Activated T-helper 17 cell treated with anti-CD3 and anti-CD28 coated beads, Interleukin-2, amount 50 U/mL, for 72 hours (primary cell): Measurements from ENCODE around the gene DHRS1. TPM values are rescaled to one million over a fixed set of nuclear protein-coding genes. Genes with fewer than 3 reads are reported as not detected.
"Not testable (repeated sequence)": the region's sequence is repeated elsewhere in the genome, so short reads cannot be mapped to it uniquely, and the experiment has no call there.

ENCODE experiments used
- ATAC-seq: fragments of 150-1000 bp; cut with Tn5 transposase; replicated peaks from 2 replicates; pipeline ENCODE4 v1.10.0; 2021; ENCODE audit warnings: mild to moderate bottlenecking, moderate library complexity
- H3K27ac Mint-ChIP-seq: one replicate; pipeline ENCODE4 v1.8.0; 2022; ENCODE audit warnings: mixed read lengths
- H3K27me3 Mint-ChIP-seq: one replicate; pipeline ENCODE4 v1.8.0; 2022; ENCODE audit warnings: mixed read lengths
- H3K36me3 Mint-ChIP-seq: one replicate; pipeline ENCODE4 v1.8.0; 2022; ENCODE audit warnings: low read depth, mild to moderate bottlenecking, mixed read lengths
- H3K4me1 Mint-ChIP-seq: one replicate; pipeline ENCODE4 v1.8.0; 2022; ENCODE audit warnings: mixed read lengths
- H3K4me3 Mint-ChIP-seq: one replicate; pipeline ENCODE4 v1.8.0; 2022; ENCODE audit warnings: mild to moderate bottlenecking, mixed read lengths
- H3K9me3 Mint-ChIP-seq: one replicate; pipeline ENCODE4 v1.8.0; 2022; ENCODE audit warnings: mixed read lengths
- total RNA-seq, 2 donors: library from RNA; stranded (reverse); gene quantifications; one replicate each; pipeline ENCODE4 v1.2.3, GENCODE V29; 2022

The DHRS1 gene
- total RNA-seq, 2 donors from 2014 or later, result 12.6 to 14.2 TPM

GRCh38 chr14:24252289-24253124, 47.1 kb downstream of the DHRS1 start:
- peaks cover 22% of the 10 kb centered on the region for H3K4me1 Mint-ChIP-seq
- ATAC-seq, result no peak
- H3K9me3 Mint-ChIP-seq, result no peaks in the 10 kb centered on the region
- H3K27ac Mint-ChIP-seq, result no peak overlapping the region
- no peaks in the 10 kb centered on the region for H3K27me3 Mint-ChIP-seq
- no peak overlapping the region for H3K4me3 Mint-ChIP-seq
- H3K36me3 Mint-ChIP-seq, result peaks cover 19% of the 10 kb centered on the region

- Mint-ChIP-seq H3K9me3 (no peaks in the 10 kb centered on the region), H3K4me3 (no peak overlapping the region), H3K27me3 (no peaks in the 10 kb centered on the region), H3K36me3 (peaks cover 19% of the 10 kb centered on the region), H3K4me1 (peaks cover 28% of the 10 kb centered on the region), H3K27ac (peak overlapping the region; percentile 29)
- ATAC-seq, result no peak
Measured at GRCh38 chr14:24251880-24252288, 47.7 kb downstream of the DHRS1 start.

GRCh38 chr14:24250354-24250753, 49.2 kb downstream of the DHRS1 start:
- peak overlapping the region; percentile 74 for H3K27ac Mint-ChIP-seq
- peaks cover 15% of the 10 kb centered on the region for H3K36me3 Mint-ChIP-seq
- peak overlapping the region; percentile 12 for H3K4me3 Mint-ChIP-seq
- H3K9me3 Mint-ChIP-seq, result no peaks in the 10 kb centered on the region
- peaks cover 31% of the 10 kb centered on the region for H3K4me1 Mint-ChIP-seq
- ATAC-seq, result no peak
- H3K27me3 Mint-ChIP-seq, result no peaks in the 10 kb centered on the region

- no peaks in the 10 kb centered on the region for H3K9me3 Mint-ChIP-seq
- H3K4me3 Mint-ChIP-seq, result no peak overlapping the region
- peaks cover 13% of the 10 kb centered on the region for H3K36me3 Mint-ChIP-seq
- ATAC-seq, result no peak
- H3K4me1 Mint-ChIP-seq, result peaks cover 31% of the 10 kb centered on the region
- H3K27ac Mint-ChIP-seq, result no peak overlapping the region
- no peaks in the 10 kb centered on the region for H3K27me3 Mint-ChIP-seq
Measured at GRCh38 chr14:24249230-24250021, 50.2 kb downstream of the DHRS1 start.

GRCh38 chr14:24247422-24247821, 52.2 kb downstream of the DHRS1 start:
- Mint-ChIP-seq H3K36me3 (peaks cover 2% of the 10 kb centered on the region), H3K4me1 (peaks cover 31% of the 10 kb centered on the region), H3K27ac (peak overlapping the region; percentile 91), H3K4me3 (peak overlapping the region; percentile 71), H3K9me3 (no peaks in the 10 kb centered on the region), H3K27me3 (no peaks in the 10 kb centered on the region)
- ATAC-seq, result no peak

GRCh38 chr14:24246765-24247212, 52.8 kb downstream of the DHRS1 start:
- H3K4me3 Mint-ChIP-seq, result peak overlapping the region; percentile 71
- ATAC-seq, result peak; percentile 28
- H3K9me3 Mint-ChIP-seq, result no peaks in the 10 kb centered on the region
- peak overlapping the region; percentile 91 for H3K27ac Mint-ChIP-seq
- peaks cover 31% of the 10 kb centered on the region for H3K4me1 Mint-ChIP-seq
- H3K36me3 Mint-ChIP-seq, result peaks cover 8% of the 10 kb centered on the region
- no peaks in the 10 kb centered on the region for H3K27me3 Mint-ChIP-seq

GRCh38 chr14:24245350-24245749, 54.2 kb downstream of the DHRS1 start:
- H3K4me3 Mint-ChIP-seq, result peak overlapping the region; percentile 83
- ATAC-seq, H3K27ac Mint-ChIP-seq, H3K9me3 Mint-ChIP-seq, H3K27me3 Mint-ChIP-seq: not testable (repeated sequence)
- H3K36me3 Mint-ChIP-seq, result peaks cover 18% of the 10 kb centered on the region
- peaks cover 24% of the 10 kb centered on the region for H3K4me1 Mint-ChIP-seq

- no peaks in the 10 kb centered on the region for H3K9me3 Mint-ChIP-seq
- peaks cover 40% of the 10 kb centered on the region for H3K4me1 Mint-ChIP-seq
- ATAC-seq, result no peak
- H3K27ac Mint-ChIP-seq, result peak overlapping the region; percentile 94
- peaks cover 38% of the 10 kb centered on the region for H3K36me3 Mint-ChIP-seq
- H3K27me3 Mint-ChIP-seq, result no peaks in the 10 kb centered on the region
- peak overlapping the region; percentile 83 for H3K4me3 Mint-ChIP-seq
Measured at GRCh38 chr14:24243336-24243836, 56.2 kb downstream of the DHRS1 start.

- Mint-ChIP-seq H3K27ac (peak overlapping the region; percentile 94), H3K27me3 (no peaks in the 10 kb centered on the region), H3K36me3 (peaks cover 52% of the 10 kb centered on the region), H3K9me3 (no peaks in the 10 kb centered on the region), H3K4me3 (peak overlapping the region; percentile 83), H3K4me1 (peaks cover 40% of the 10 kb centered on the region)
- peak; percentile 87 for ATAC-seq
Measured at GRCh38 chr14:24241829-24242443, 57.6 kb downstream of the DHRS1 start.

Other genes starting within 250 kb of the DHRS1 start
- 1 to 10 TPM; 2.1 to 4.2 TPM for gene CARMIL3, start 247.8 kb downstream of the DHRS1 start, total RNA-seq
- not detected for gene CPNE6, start 228.2 kb downstream of the DHRS1 start, total RNA-seq
- gene PCK2, start 205.5 kb downstream of the DHRS1 start, total RNA-seq, result 10 to 100 TPM; 31.4 to 57.6 TPM
- 10 to 100 TPM; 72.4 to 94.8 TPM for gene DCAF11, start 185.0 kb downstream of the DHRS1 start, total RNA-seq
- 1 to 10 TPM; 1.7 to 2.5 TPM for gene NRL, start 184.8 kb downstream of the DHRS1 start, total RNA-seq
- gene FITM1, start 169.1 kb downstream of the DHRS1 start, total RNA-seq, result under 1 TPM in 1 of 2 donors, not detected in 1; 0.58 TPM
- 100 to 1,000 TPM; 361 to 375 TPM for gene PSME1, start 163.6 kb downstream of the DHRS1 start, total RNA-seq
- gene EMC9, start 158.2 kb downstream of the DHRS1 start, total RNA-seq, result 10 to 100 TPM; 31.0 to 43.8 TPM
- 100 to 1,000 TPM; 339 to 489 TPM for gene PSME2, start 153.2 kb downstream of the DHRS1 start, total RNA-seq
- 10 to 100 TPM; 56.6 to 86.7 TPM for gene RNF31, start 152.3 kb downstream of the DHRS1 start, total RNA-seq
- 100 to 1,000 TPM; 106 to 190 TPM for gene IRF9, start 138.5 kb downstream of the DHRS1 start, total RNA-seq
- 10 to 100 TPM; 35.7 to 58.8 TPM for gene REC8, start 127.7 kb downstream of the DHRS1 start, total RNA-seq
- 10 to 100 TPM; 34.0 to 78.7 TPM for gene IPO4, start 111.0 kb downstream of the DHRS1 start, total RNA-seq
- 10 to 100 TPM; 28.6 to 33.4 TPM for gene TM9SF1, start 104.3 kb downstream of the DHRS1 start, total RNA-seq
- gene TSSK4, start 94.1 kb downstream of the DHRS1 start, total RNA-seq, result under 1 TPM in 1 of 2 donors, not detected in 1; 0.82 TPM
- 10 to 100 TPM; 62.8 to 69.8 TPM for gene CHMP4A, start 86.3 kb downstream of the DHRS1 start, total RNA-seq
- gene MDP1, start 83.7 kb downstream of the DHRS1 start, total RNA-seq, result 1 to 10 TPM; 4.0 to 7.1 TPM
- gene NEDD8, start 67.4 kb downstream of the DHRS1 start, total RNA-seq, result 100 to 1,000 TPM; 128 to 243 TPM
- 10 to 100 TPM; 73.2 to 85.0 TPM for gene GMPR2, start 66.9 kb downstream of the DHRS1 start, total RNA-seq
- 10 to 100 TPM; 61.4 to 76.4 TPM for gene TINF2, start 57.2 kb downstream of the DHRS1 start, total RNA-seq
- gene TGM1, start 36.6 kb downstream of the DHRS1 start, total RNA-seq, result 10 to 100 TPM; 16.1 to 18.2 TPM
- 10 to 100 TPM; 61.0 to 68.3 TPM for gene RABGGTA, start 28.2 kb downstream of the DHRS1 start, total RNA-seq
- 10 to 100 TPM; 21.2 to 42.2 TPM for gene NOP9, start 70 bp upstream of the DHRS1 start, total RNA-seq
- gene CIDEB, start 8.2 kb upstream of the DHRS1 start, total RNA-seq, result 10 to 100 TPM; 14.9 to 28.1 TPM
- 10 to 100 TPM in 1 of 2 donors, 1 to 10 TPM in 1; 8.7 to 13.5 TPM for gene LTB4R2, start 10.4 kb upstream of the DHRS1 start, total RNA-seq
- 10 to 100 TPM; 11.6 to 21.4 TPM for gene LTB4R, start 11.7 kb upstream of the DHRS1 start, total RNA-seq
- 10 to 100 TPM in 1 of 2 donors, 1 to 10 TPM in 1; 2.3 to 10.5 TPM for gene ADCY4, start 35.3 kb upstream of the DHRS1 start, total RNA-seq
- 10 to 100 TPM; 12.9 to 17.4 TPM for gene RIPK3, start 40.2 kb upstream of the DHRS1 start, total RNA-seq
- gene NFATC4, start 68.4 kb upstream of the DHRS1 start, total RNA-seq, result under 1 TPM in 1 of 2 donors, not detected in 1; 0.66 TPM
- under 1 TPM in 1 of 2 donors, not detected in 1; 0.04 TPM for gene NYNRIN, start 99.2 kb upstream of the DHRS1 start, total RNA-seq
- 10 to 100 TPM; 11.1 to 14.6 TPM for gene CBLN3, start 129.9 kb upstream of the DHRS1 start, total RNA-seq
- 100 to 1,000 TPM in 1 of 2 donors, 10 to 100 TPM in 1; 64.3 to 132 TPM for gene KHNYN, start 130.2 kb upstream of the DHRS1 start, total RNA-seq
- gene SDR39U1, start 143.0 kb upstream of the DHRS1 start, total RNA-seq, result 10 to 100 TPM; 36.6 to 45.7 TPM
- gene CMA1, start 208.5 kb upstream of the DHRS1 start, total RNA-seq, result under 1 TPM in 1 of 2 donors, not detected in 1; 0.80 TPM